ENCODE data around the gene AK3.
"Not testable (repeated sequence)": the region's sequence is repeated elsewhere in the genome, so short reads cannot be mapped to it uniquely, and the experiment has no call there.

DNA sequence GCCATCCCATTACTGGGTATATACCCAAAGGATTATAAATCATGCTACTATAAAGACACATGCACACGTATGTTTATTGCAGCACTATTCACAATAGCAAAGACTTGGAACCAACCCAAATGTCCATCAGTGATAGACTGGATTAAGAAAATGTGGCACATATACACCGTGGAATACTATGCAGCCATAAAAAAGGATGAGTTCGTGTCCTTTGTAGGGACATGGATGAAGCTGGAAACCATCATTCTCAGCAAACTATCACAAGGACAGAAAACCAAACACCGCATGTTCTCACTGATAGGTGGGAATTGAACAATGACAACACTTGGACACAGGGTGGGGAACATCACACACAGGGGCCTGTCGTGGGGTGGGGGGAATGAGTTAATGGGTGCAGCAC is 80.3 kb downstream of the AK3 start:
- TF ChIP-seq, protein P1, sequence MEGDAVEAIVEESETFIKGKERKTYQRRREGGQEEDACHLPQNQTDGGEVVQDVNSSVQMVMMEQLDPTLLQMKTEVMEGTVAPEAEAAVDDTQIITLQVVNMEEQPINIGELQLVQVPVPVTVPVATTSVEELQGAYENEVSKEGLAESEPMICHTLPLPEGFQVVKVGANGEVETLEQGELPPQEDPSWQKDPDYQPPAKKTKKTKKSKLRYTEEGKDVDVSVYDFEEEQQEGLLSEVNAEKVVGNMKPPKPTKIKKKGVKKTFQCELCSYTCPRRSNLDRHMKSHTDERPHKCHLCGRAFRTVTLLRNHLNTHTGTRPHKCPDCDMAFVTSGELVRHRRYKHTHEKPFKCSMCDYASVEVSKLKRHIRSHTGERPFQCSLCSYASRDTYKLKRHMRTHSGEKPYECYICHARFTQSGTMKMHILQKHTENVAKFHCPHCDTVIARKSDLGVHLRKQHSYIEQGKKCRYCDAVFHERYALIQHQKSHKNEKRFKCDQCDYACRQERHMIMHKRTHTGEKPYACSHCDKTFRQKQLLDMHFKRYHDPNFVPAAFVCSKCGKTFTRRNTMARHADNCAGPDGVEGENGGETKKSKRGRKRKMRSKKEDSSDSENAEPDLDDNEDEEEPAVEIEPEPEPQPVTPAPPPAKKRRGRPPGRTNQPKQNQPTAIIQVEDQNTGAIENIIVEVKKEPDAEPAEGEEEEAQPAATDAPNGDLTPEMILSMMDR (IDR thresholded peaks at IDR 0.05; ENCODE audit: low read length) = not testable (repeated sequence)
- not testable (repeated sequence) for TF ChIP-seq EZH2phosphoT487 (IDR thresholded peaks at IDR 0.05; ENCODE audit: low read length); EZH2 (optimal IDR thresholded peaks at IDR 0.05; ENCODE audit: low read depth, low read length)
